Peyer's patch (tissue), 4 donors: ENCODE measurements around the gene PSMD1.

Source experiments
- CTCF ChIP-seq, 6 experiments: fragments of 450-650 bp in 4 of 6; fragments of 200-600 bp in 2 of 6; sonication (generic) in 1 of 6; IDR thresholded peaks; one replicate each; pipeline ENCODE4 v1.5.1; 2017 to 2019; ENCODE audit warnings: antibody characterized with exemption in 6 of 6, mild to moderate bottlenecking in 3 of 6, moderate library complexity in 1 of 6
- POLR2A ChIP-seq, 2 donors: fragments of 450-650 bp; IDR thresholded peaks; one replicate each; pipeline ENCODE4 v1.5.1; 2017; ENCODE audit warnings: antibody characterized with exemption in 2 of 2, mild to moderate bottlenecking in 2 of 2, moderate library complexity in 2 of 2

DNA sequence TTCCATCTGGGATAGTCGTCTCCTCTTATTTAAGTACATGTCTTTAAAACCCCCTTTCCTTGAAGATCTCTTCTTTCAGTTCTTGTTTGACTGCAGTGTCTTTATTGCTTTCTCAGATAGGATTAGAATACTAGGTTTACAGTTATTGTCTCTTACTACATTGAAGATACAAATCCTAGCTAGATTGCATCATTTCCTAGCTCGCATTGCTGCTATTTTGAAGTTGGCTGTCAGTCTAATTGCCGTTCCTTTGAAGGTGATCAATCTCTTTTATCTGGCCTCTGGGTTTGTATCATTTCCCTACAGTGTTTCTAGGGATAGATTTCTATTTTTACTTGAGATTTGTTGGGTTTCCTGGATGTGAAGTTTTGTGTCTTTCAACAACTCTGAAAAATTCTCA, 162.6 kb downstream of the PSMD1 start:
- TF ChIP-seq CTCF (IDR thresholded peaks at IDR 0.05) (no peak), POLR2A (IDR thresholded peaks at IDR 0.05) (no peak)
